ENCODE measurements around the gene SKI. TPM values are rescaled to one million over a fixed set of nuclear protein-coding genes. Genes with fewer than 3 reads are reported as not detected.

SKI gene
- total RNA-seq, 1 donor from 2014 or later, result 53.8 TPM

- no peaks in the 10 kb centered on the region for H3K36me3 ChIP-seq
- H3K27me3 ChIP-seq, result no peaks in the 10 kb centered on the region
- intact Hi-C loops (cut with DNase I), result loop anchor here (5.0 to 10.0 kb wide), 2 partner anchors 35 to 347 kb away; no protein-coding TSS in a partner anchor
- H3K4me1 ChIP-seq, result peaks cover 51% of the 10 kb centered on the region
- no peak overlapping the region for H3K27ac ChIP-seq
- no peak for TF ChIP-seq CTCF (IDR thresholded peaks at IDR 0.05)
- TF ChIP-seq POLR2AphosphoS5 (IDR thresholded peaks at IDR 0.05; ENCODE audit: insufficient read depth in 1 of 2, low read depth in 1 of 2), result no peak
- no peak for TF ChIP-seq POLR2A (IDR thresholded peaks at IDR 0.05)
- no peak for DNase-seq (ENCODE audit: extremely low spot score in 2 of 2)
- H3K9me3 ChIP-seq, result no peaks in the 10 kb centered on the region
- H3K4me3 ChIP-seq, result no peak overlapping the region
Observed at GRCh38 chr1:2197707-2198165, 30.4 kb upstream of the SKI start.

- no peak for TF ChIP-seq POLR2AphosphoS5 (IDR thresholded peaks at IDR 0.05; ENCODE audit: insufficient read depth in 1 of 2, low read depth in 1 of 2)
- TF ChIP-seq CTCF (IDR thresholded peaks at IDR 0.05), result no peak
- no peak for TF ChIP-seq POLR2A (IDR thresholded peaks at IDR 0.05)
- Histone ChIP-seq H3K36me3 (no peaks in the 10 kb centered on the region), H3K9me3 (no peaks in the 10 kb centered on the region), H3K4me3 (no peak overlapping the region), H3K4me1 (peaks cover 46% of the 10 kb centered on the region), H3K27me3 (no peaks in the 10 kb centered on the region), H3K27ac (peak overlapping the region; percentile 83)
- DNase-seq (ENCODE audit: extremely low spot score in 2 of 2), result no peak
- intact Hi-C loops (cut with DNase I), result loop anchor here (5.0 to 10.0 kb wide), 2 partner anchors 34 to 346 kb away; no protein-coding TSS in a partner anchor
Observed at GRCh38 chr1:2198571-2198970, 29.5 kb upstream of the SKI start.

GRCh38 chr1:2199042-2199810 is 28.9 kb upstream of the SKI start:
- Histone ChIP-seq H3K9me3 (no peaks in the 10 kb centered on the region), H3K27me3 (no peaks in the 10 kb centered on the region), H3K36me3 (no peaks in the 10 kb centered on the region), H3K4me3 (peak overlapping the region; percentile 36 to 61), H3K4me1 (peaks cover 46% of the 10 kb centered on the region), H3K27ac (peak overlapping the region; percentile 83)
- TF ChIP-seq CTCF (IDR thresholded peaks at IDR 0.05), result no peak
- TF ChIP-seq POLR2AphosphoS5 (IDR thresholded peaks at IDR 0.05; ENCODE audit: insufficient read depth in 1 of 2, low read depth in 1 of 2), result peak; percentile 45 to 87
- peak in 1 of 2 donors; percentile 52 for TF ChIP-seq POLR2A (IDR thresholded peaks at IDR 0.05)
- no peak for DNase-seq (ENCODE audit: extremely low spot score in 2 of 2)
- intact Hi-C loops (cut with DNase I), result loop anchor here (5.0 to 10.0 kb wide), 2 partner anchors 33 to 346 kb away; no protein-coding TSS in a partner anchor

- DNase-seq (ENCODE audit: extremely low spot score in 2 of 2), result no peak
- H3K4me1 ChIP-seq, result peaks cover 49% of the 10 kb centered on the region
- no peaks in the 10 kb centered on the region for H3K27me3 ChIP-seq
- H3K9me3 ChIP-seq, result no peaks in the 10 kb centered on the region
- no peaks in the 10 kb centered on the region for H3K36me3 ChIP-seq
- TF ChIP-seq POLR2AphosphoS5 (IDR thresholded peaks at IDR 0.05; ENCODE audit: insufficient read depth in 1 of 2, low read depth in 1 of 2), result no peak
- no peak for TF ChIP-seq POLR2A (IDR thresholded peaks at IDR 0.05)
- no peak for TF ChIP-seq CTCF (IDR thresholded peaks at IDR 0.05)
- no peak overlapping the region for H3K27ac ChIP-seq
- H3K4me3 ChIP-seq, result no peak overlapping the region
- intact Hi-C loops (cut with DNase I), result no loop called here
Observed at GRCh38 chr1:2200308-2200943, 27.7 kb upstream of the SKI start.
